Liver (tissue), 9 donors: ENCODE measurements around the gene BIN1. TPM values are rescaled to one million over a fixed set of nuclear protein-coding genes. Genes with fewer than 3 reads are reported as not detected.

Source experiments
- DNase-seq: peaks from one replicate; pipeline ENCODE4 v3.0.0-alpha.2; 2017; ENCODE audit warnings: low spot score
- H3K27ac ChIP-seq, 2 donors: one replicate each; pipeline ENCODE4 v1.7.0; 2013; ENCODE audit warnings: inconsistent platforms in 2 of 2, low read length in 2 of 2, control low read depth in 1 of 2, low read depth in 1 of 2, mild to moderate bottlenecking in 1 of 2
- H3K27me3 ChIP-seq, 4 donors: one replicate each; pipeline versions ENCODE4 v1.6.1 to v1.7.0; 2013; ENCODE audit warnings: low read length in 3 of 4, inconsistent platforms in 1 of 4, mild to moderate bottlenecking in 1 of 4, moderate library complexity in 1 of 4; ENCODE audit not compliant: control insufficient read depth in 4 of 4, insufficient read depth in 4 of 4
- H3K36me3 ChIP-seq, 4 donors: one replicate each; pipeline versions ENCODE4 v1.6.1 to v1.7.0; 2013; ENCODE audit warnings: low read length in 3 of 4, mild to moderate bottlenecking in 3 of 4, low read depth in 1 of 4, moderate library complexity in 1 of 4; ENCODE audit not compliant: control insufficient read depth in 4 of 4, insufficient read depth in 3 of 4
- H3K4me1 ChIP-seq, 4 donors: one replicate each; pipeline versions ENCODE4 v1.6.1 to v1.7.0; 2013; ENCODE audit warnings: low read length in 3 of 4, mild to moderate bottlenecking in 3 of 4, moderate library complexity in 1 of 4; ENCODE audit not compliant: control insufficient read depth in 4 of 4, insufficient read depth in 4 of 4
- H3K4me3 ChIP-seq, 3 donors: one replicate each; pipeline versions ENCODE4 v1.6.1 to v1.7.0; 2013; ENCODE audit warnings: low read length in 3 of 3, control low read depth in 1 of 3, low read depth in 1 of 3, mild to moderate bottlenecking in 1 of 3
- H3K9ac ChIP-seq, 2 donors: one replicate each; pipeline ENCODE4 v1.7.0; 2013; ENCODE audit warnings: low read length in 2 of 2, mild to moderate bottlenecking in 2 of 2, moderate library complexity in 2 of 2, control low read depth in 1 of 2, low read depth in 1 of 2
- H3K9me3 ChIP-seq, 4 donors: one replicate each; pipeline versions ENCODE4 v1.6.1 to v1.7.0; 2013; ENCODE audit warnings: low read length in 3 of 4; ENCODE audit not compliant: control insufficient read depth in 4 of 4
- EGR1 ChIP-seq, 2 donors: IDR thresholded peaks; 2 replicates each; pipeline ENCODE4 v1.6.1; 2016 to 2018; ENCODE audit warnings: antibody characterized with exemption in 2 of 2, low read depth in 2 of 2
- FOXA1 ChIP-seq: IDR thresholded peaks from 2 replicates; pipeline ENCODE4 v1.6.1; 2016; ENCODE audit warnings: antibody characterized with exemption
- FOXA2 ChIP-seq: IDR thresholded peaks from 2 replicates; pipeline ENCODE4 v1.6.1; 2016; ENCODE audit warnings: antibody characterized with exemption
- GABPA ChIP-seq, 2 donors: IDR thresholded peaks in 1 of 2; conservative IDR thresholded peaks in 1 of 2; 2 replicates each; pipeline ENCODE4 v1.6.1; 2016; ENCODE audit warnings: antibody characterized with exemption in 2 of 2, mild to moderate bottlenecking in 1 of 2, moderate library complexity in 1 of 2
- HNF4A ChIP-seq, 2 donors: conservative IDR thresholded peaks; 2 replicates each; pipeline ENCODE4 v1.6.1; 2016; ENCODE audit warnings: antibody characterized with exemption in 2 of 2, mild to moderate bottlenecking in 2 of 2
- HNF4G ChIP-seq: IDR thresholded peaks from 2 replicates; pipeline ENCODE4 v1.6.1; 2016; ENCODE audit warnings: antibody characterized with exemption
- JUND ChIP-seq, 2 donors: IDR thresholded peaks; 2 replicates each; pipeline ENCODE4 v1.6.1; 2016; ENCODE audit warnings: antibody characterized with exemption in 2 of 2
- NR2F2 ChIP-seq: IDR thresholded peaks from 2 replicates; pipeline ENCODE4 v1.6.1; 2016; ENCODE audit warnings: antibody characterized with exemption
- RAD21 ChIP-seq, 2 donors: IDR thresholded peaks; 2 replicates each; pipeline ENCODE4 v1.6.1; 2016; ENCODE audit warnings: antibody characterized with exemption in 2 of 2, mild to moderate bottlenecking in 2 of 2
- RXRA ChIP-seq, 2 donors: IDR thresholded peaks; 2 replicates each; pipeline ENCODE4 v1.6.1; 2017 to 2018; ENCODE audit warnings: antibody characterized with exemption in 2 of 2, mild to moderate bottlenecking in 1 of 2
- SP1 ChIP-seq: IDR thresholded peaks from 2 replicates; pipeline ENCODE4 v1.6.1; 2018; ENCODE audit warnings: antibody characterized with exemption, mild to moderate bottlenecking
- TAF1 ChIP-seq: conservative IDR thresholded peaks from 2 replicates; pipeline ENCODE4 v1.6.1; 2016; ENCODE audit warnings: antibody characterized with exemption, mild to moderate bottlenecking
- YY1 ChIP-seq: IDR thresholded peaks from 2 replicates; pipeline ENCODE4 v1.6.1; 2016; ENCODE audit warnings: antibody characterized with exemption, mild to moderate bottlenecking
- WGBS: extraction: QIAGEN DNeasy Blood & Tissue Kit; methylation state at CpG from one replicate; pipeline ENCODE4 v1.1.7; 2013; 5-methylcytosine and 5-hydroxymethylcytosine counted together
- polyA plus RNA-seq, 2 donors: library from polyadenylated mRNA; stranded (reverse) in 1 of 2; unstranded in 1 of 2; fragments of 200-250 nt in 1 of 2; fragments of >200 nt in 1 of 2; fragmentation: Nextera tagmentation in 1 of 2; extraction: Ambion mirVana in 1 of 2; gene quantifications; one replicate each; pipeline versions ENCODE4 v1.2.1 to v1.2.3, GENCODE V29; 2013 to 2015
- total RNA-seq, 2 donors: library from RNA; depleted of rRNA; stranded (reverse); fragments of >200 nt; gene quantifications; one replicate each; pipeline ENCODE4 v1.2.3, GENCODE V29; 2014
- TF ChIP-seq, protein P1 (sequence below): fragments of 150-350 bp; IDR thresholded peaks from 2 replicates; pipeline ENCODE4 v1.5.1; 2017; ENCODE audit warnings: improper control_type of control experiment, low read depth, low read length; ENCODE audit not compliant: missing input control
- TF ChIP-seq, protein P2 (sequence below): IDR thresholded peaks from 2 replicates; pipeline ENCODE4 v1.6.1; 2016; ENCODE audit warnings: antibody characterized with exemption
- TF ChIP-seq, protein P3 (sequence below): IDR thresholded peaks from 2 replicates; pipeline ENCODE4 v1.6.1; 2016; ENCODE audit warnings: antibody characterized with exemption
- TF ChIP-seq, protein P4 (sequence below): IDR thresholded peaks from 2 replicates; pipeline ENCODE4 v1.6.1; 2016; ENCODE audit warnings: antibody characterized with exemption
- TF ChIP-seq, protein P5 (sequence below): IDR thresholded peaks from 2 replicates; pipeline ENCODE4 v1.6.1; 2016; ENCODE audit warnings: antibody characterized with exemption, mild to moderate bottlenecking
- donor health status: healthy.
- donor health status: healthy.
- donor health status: healthy.
- donor health status: healthy.
- donor health status: healthy.

The BIN1 gene
- total and polyA plus RNA-seq, 4 donors = 13.3 to 21.5 (median 15.0) TPM

DNA sequence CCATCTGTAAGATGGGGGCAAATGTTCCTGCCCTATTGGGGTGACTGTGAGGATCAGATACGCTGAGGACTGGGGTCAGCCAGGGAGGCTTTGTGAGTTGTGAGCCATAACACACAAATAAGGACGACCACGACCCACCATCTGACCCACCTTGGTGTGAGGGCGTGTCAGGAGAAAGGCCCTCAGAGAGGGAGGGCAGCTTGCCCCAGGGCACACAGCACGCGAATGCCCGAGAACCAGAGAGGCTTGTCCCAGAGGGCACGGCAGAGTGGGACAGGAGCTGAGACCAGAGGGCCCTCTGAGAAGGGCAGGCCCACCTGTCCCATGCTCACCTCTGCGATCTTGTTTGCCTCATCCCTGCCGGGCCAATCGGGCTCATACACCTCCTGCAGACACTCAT lies 36.7 kb downstream of the BIN1 start (continued):
- TF ChIP-seq, protein P1, sequence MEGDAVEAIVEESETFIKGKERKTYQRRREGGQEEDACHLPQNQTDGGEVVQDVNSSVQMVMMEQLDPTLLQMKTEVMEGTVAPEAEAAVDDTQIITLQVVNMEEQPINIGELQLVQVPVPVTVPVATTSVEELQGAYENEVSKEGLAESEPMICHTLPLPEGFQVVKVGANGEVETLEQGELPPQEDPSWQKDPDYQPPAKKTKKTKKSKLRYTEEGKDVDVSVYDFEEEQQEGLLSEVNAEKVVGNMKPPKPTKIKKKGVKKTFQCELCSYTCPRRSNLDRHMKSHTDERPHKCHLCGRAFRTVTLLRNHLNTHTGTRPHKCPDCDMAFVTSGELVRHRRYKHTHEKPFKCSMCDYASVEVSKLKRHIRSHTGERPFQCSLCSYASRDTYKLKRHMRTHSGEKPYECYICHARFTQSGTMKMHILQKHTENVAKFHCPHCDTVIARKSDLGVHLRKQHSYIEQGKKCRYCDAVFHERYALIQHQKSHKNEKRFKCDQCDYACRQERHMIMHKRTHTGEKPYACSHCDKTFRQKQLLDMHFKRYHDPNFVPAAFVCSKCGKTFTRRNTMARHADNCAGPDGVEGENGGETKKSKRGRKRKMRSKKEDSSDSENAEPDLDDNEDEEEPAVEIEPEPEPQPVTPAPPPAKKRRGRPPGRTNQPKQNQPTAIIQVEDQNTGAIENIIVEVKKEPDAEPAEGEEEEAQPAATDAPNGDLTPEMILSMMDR = no peak
- TF ChIP-seq JUND (IDR thresholded peaks at IDR 0.05) = no peak

DNA sequence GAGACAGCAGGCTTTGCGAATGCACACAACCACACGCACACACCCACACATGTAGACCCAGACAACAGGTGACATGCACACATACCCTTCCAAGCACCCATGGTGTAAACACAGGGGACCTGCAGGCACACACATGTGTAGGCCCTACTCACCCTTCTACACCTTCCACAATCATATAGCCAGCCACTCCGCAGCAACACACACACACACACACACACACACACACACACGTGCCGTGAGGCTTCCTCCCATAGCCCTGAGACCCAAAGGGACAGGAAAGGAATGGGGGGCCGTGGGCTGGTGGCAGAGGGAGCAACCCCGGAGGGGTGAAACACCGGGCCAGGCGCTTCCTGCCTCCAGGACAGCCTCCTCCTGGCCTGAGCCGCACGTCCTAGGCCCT lies 37.4 kb downstream of the BIN1 start:
- H3K27me3 ChIP-seq = no peaks in the 10 kb centered on the region
- DNase-seq = no peak
- peaks cover 0 to 13% (median 1%) of the 10 kb centered on the region in 4 donors for H3K36me3 ChIP-seq
- H3K9me3 ChIP-seq = no peaks in the 10 kb centered on the region
- no peak overlapping the region for H3K27ac ChIP-seq
- H3K4me1 ChIP-seq = peaks cover 3 to 10% (median 6%) of the 10 kb centered on the region in 4 donors
- H3K4me3 ChIP-seq = no peak overlapping the region
- 87% methylated on average over 11 of the region's 11 CpGs for WGBS
- TF ChIP-seq NR2F2 = no peak
- TF ChIP-seq TAF1 = no peak
- TF ChIP-seq, protein P1 = no peak
- no peak for TF ChIP-seq HNF4A (conservative IDR thresholded peaks at IDR 0.05)
- TF ChIP-seq RAD21 (IDR thresholded peaks at IDR 0.05) = no peak
- TF ChIP-seq, protein P2, sequence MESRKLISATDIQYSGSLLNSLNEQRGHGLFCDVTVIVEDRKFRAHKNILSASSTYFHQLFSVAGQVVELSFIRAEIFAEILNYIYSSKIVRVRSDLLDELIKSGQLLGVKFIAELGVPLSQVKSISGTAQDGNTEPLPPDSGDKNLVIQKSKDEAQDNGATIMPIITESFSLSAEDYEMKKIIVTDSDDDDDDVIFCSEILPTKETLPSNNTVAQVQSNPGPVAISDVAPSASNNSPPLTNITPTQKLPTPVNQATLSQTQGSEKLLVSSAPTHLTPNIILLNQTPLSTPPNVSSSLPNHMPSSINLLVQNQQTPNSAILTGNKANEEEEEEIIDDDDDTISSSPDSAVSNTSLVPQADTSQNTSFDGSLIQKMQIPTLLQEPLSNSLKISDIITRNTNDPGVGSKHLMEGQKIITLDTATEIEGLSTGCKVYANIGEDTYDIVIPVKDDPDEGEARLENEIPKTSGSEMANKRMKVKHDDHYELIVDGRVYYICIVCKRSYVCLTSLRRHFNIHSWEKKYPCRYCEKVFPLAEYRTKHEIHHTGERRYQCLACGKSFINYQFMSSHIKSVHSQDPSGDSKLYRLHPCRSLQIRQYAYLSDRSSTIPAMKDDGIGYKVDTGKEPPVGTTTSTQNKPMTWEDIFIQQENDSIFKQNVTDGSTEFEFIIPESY = no peak
- TF ChIP-seq, protein P3, sequence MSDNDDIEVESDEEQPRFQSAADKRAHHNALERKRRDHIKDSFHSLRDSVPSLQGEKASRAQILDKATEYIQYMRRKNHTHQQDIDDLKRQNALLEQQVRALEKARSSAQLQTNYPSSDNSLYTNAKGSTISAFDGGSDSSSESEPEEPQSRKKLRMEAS = no peak
- no peak for TF ChIP-seq RXRA (IDR thresholded peaks at IDR 0.05)
- no peak for TF ChIP-seq EGR1 (IDR thresholded peaks at IDR 0.05; ENCODE audit: low read depth in 2 of 2)
- no peak for TF ChIP-seq FOXA2
- no peak for TF ChIP-seq SP1
- TF ChIP-seq, protein P4, sequence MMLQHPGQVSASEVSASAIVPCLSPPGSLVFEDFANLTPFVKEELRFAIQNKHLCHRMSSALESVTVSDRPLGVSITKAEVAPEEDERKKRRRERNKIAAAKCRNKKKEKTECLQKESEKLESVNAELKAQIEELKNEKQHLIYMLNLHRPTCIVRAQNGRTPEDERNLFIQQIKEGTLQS = no peak
- TF ChIP-seq GABPA (IDR thresholded peaks at IDR 0.05 in 1 of 2, conservative IDR thresholded peaks at IDR 0.05 in 1 of 2) = no peak
- TF ChIP-seq HNF4G = no peak
- TF ChIP-seq, protein P5, sequence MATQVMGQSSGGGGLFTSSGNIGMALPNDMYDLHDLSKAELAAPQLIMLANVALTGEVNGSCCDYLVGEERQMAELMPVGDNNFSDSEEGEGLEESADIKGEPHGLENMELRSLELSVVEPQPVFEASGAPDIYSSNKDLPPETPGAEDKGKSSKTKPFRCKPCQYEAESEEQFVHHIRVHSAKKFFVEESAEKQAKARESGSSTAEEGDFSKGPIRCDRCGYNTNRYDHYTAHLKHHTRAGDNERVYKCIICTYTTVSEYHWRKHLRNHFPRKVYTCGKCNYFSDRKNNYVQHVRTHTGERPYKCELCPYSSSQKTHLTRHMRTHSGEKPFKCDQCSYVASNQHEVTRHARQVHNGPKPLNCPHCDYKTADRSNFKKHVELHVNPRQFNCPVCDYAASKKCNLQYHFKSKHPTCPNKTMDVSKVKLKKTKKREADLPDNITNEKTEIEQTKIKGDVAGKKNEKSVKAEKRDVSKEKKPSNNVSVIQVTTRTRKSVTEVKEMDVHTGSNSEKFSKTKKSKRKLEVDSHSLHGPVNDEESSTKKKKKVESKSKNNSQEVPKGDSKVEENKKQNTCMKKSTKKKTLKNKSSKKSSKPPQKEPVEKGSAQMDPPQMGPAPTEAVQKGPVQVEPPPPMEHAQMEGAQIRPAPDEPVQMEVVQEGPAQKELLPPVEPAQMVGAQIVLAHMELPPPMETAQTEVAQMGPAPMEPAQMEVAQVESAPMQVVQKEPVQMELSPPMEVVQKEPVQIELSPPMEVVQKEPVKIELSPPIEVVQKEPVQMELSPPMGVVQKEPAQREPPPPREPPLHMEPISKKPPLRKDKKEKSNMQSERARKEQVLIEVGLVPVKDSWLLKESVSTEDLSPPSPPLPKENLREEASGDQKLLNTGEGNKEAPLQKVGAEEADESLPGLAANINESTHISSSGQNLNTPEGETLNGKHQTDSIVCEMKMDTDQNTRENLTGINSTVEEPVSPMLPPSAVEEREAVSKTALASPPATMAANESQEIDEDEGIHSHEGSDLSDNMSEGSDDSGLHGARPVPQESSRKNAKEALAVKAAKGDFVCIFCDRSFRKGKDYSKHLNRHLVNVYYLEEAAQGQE = no peak
- no peak for TF ChIP-seq YY1
- TF ChIP-seq JUND (IDR thresholded peaks at IDR 0.05) = no peak
- TF ChIP-seq FOXA1 = no peak
- H3K9ac ChIP-seq = no peak overlapping the region
